Stimulated activated CD4-positive, alpha-beta T cell treated with anti-CD3 and anti-CD28 coated beads, Interleukin-2, amount 100 ng/mL, for 4 hours (primary cell): ENCODE measurements around the gene OR2L13.
"Not testable (repeated sequence)": the region's sequence is repeated elsewhere in the genome, so short reads cannot be mapped to it uniquely, and the experiment has no call there.

Experiments used
- DNase-seq: peaks from one replicate; pipeline ENCODE4 v3.0.0-alpha.2; 2020; ENCODE audit warnings: low read depth

OR2L13 gene

GRCh38 chr1:248094884-248095283 lies at the start of gene OR2L13:
TSS of gene OR2L13 (plus strand) at chr1:248095184. CDS start at chr1:248099376, 4,192 bp downstream.
- DNase-seq = no peak

GRCh38 chr1:248045209-248045608 lies 49.8 kb upstream of the OR2L13 start:
- no peak for DNase-seq

GRCh38 chr1:248046536-248046935 lies 48.4 kb upstream of the OR2L13 start, which contains the start of gene OR2L3:
TSS of gene OR2L3 (plus strand) at chr1:248046836. CDS start at chr1:248060682, 13,846 bp downstream.
- no peak for DNase-seq

- no peak for DNase-seq
Observed at GRCh38 chr1:248047008-248047407, 48.0 kb upstream of the OR2L13 start.

GRCh38 chr1:248054671-248055070 lies 40.3 kb upstream of the OR2L13 start:
- DNase-seq = no peak

- DNase-seq = no peak
Observed at GRCh38 chr1:248055261-248055660, 39.7 kb upstream of the OR2L13 start.

GRCh38 chr1:248065071-248065470 lies 29.9 kb upstream of the OR2L13 start:
- DNase-seq = no peak

GRCh38 chr1:248065604-248066003 lies 29.4 kb upstream of the OR2L13 start:
- no peak for DNase-seq

GRCh38 chr1:248083864-248084263 lies 11.1 kb upstream of the OR2L13 start:
- DNase-seq = not testable (repeated sequence)

- no peak for DNase-seq
Observed at GRCh38 chr1:248098529-248098928, 3.5 kb downstream of the OR2L13 start.

GRCh38 chr1:248102847-248103246 lies 7.9 kb downstream of the OR2L13 start:
- DNase-seq = no peak

- no peak for DNase-seq
Observed at GRCh38 chr1:248111157-248111556, 16.2 kb downstream of the OR2L13 start.

- DNase-seq = no peak
Observed at GRCh38 chr1:248114890-248115289, 19.9 kb downstream of the OR2L13 start.

- no peak for DNase-seq
Observed at GRCh38 chr1:248127653-248128052, 32.7 kb downstream of the OR2L13 start.

- DNase-seq = no peak
Observed at GRCh38 chr1:248136811-248137210, 41.8 kb downstream of the OR2L13 start.

- no peak for DNase-seq
Observed at GRCh38 chr1:248140846-248141245, 45.9 kb downstream of the OR2L13 start.

GRCh38 chr1:248143311-248143710 lies 48.3 kb downstream of the OR2L13 start:
- DNase-seq = no peak

GRCh38 chr1:248144513-248145198 lies 49.7 kb downstream of the OR2L13 start, which contains the start of gene OR2M5:
TSS of gene OR2M5 (plus strand) at chr1:248145148. CDS start at chr1:248145148, 0 bp downstream.
- DNase-seq = no peak
